HT-29 (cell line): ENCODE data around the gene TRAM2. TPM values are rescaled to one million over a fixed set of nuclear protein-coding genes. Genes with fewer than 3 reads are reported as not detected.

ENCODE experiments used
- DNase-seq: peaks from one replicate; pipeline ENCODE4 v3.0.0-alpha.2; 2015; ENCODE audit warnings: low spot score
- total RNA-seq: library from RNA; depleted of rRNA; stranded (reverse); fragments of >200 nt; shearing (Covaris generic); gene quantifications from 2 replicates; pipeline ENCODE4 v1.2.3, GENCODE V29; 2014

Gene TRAM2
- total RNA-seq, 1 experiment from 2014 or later: 4.1 TPM

DNA sequence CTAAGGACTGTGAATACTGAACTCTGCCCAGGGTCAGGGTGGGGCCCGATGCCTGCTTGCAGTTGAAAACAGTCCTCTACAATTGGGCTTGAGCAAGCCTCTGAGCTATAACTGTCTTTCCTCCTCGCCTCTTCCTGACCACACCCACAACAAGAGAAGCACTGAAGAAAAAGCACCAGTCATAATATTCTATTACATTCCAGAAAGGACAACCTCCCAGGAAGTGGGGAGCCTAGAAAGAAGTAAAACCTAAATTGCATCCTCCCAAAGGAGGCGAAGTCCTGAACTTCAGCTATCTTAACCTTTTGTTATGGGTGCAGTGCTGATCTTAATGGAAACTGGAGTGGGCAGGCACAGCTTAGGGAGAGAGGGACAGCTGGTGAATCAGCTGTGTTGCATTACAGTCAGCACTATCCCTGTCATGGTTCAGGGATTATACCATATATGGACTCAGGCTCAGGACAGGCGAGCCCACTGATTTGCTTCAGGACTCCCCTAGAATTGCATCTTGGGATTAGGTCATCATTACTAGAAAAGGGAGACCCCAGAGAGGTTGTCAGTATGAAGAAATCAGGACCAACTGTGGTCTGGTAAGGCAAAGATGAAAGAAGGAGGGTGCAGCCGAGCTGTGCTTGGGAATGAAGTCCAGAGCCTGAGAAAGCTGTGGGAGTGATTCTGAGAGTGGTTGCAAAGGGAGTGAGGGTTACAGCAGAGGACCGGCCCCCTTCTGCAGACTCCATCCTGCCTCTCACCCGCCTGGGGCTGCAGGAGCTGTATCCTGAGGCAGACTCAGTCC lies 18.3 kb upstream of the TRAM2 start:
- DNase-seq: no peak

DNA sequence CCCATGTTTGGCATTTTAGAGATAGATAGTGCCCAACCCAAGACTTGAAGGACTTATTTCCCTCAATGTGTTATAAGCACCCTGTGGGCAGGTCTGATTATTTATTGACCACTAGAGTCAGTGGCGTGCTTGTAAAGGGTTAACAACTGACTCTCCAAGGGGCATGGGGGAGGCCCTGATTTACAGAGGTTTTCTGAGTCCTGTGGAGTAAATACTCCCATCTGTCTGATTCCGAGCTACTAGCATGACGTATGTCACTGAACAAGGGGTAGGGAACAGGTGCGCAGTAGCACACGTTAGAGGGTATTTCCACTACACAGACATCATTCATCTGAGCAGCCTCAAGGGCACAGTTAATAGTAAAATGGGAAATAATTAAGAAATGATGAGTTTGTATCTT lies 17.4 kb upstream of the TRAM2 start:
- no peak for DNase-seq

DNA sequence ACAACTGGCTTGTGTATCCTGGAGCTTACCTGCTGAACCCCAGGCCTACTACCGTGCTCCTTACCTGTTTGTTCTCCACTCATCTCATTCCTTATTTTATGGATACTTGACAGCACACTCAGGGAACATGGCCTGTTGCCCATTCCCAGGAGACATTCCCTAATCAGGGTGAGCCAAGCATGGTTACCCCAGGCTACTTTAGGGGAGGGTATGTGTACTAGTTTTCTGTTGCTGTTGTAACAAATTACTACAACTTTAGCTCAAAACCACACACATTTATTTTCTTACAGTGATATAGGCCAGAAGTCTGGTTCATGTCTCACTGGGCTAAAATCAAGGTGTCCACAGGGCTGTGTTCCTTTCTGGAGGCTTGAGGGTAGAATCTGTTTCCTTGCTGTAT lies 15.0 kb upstream of the TRAM2 start:
- no peak for DNase-seq

DNA sequence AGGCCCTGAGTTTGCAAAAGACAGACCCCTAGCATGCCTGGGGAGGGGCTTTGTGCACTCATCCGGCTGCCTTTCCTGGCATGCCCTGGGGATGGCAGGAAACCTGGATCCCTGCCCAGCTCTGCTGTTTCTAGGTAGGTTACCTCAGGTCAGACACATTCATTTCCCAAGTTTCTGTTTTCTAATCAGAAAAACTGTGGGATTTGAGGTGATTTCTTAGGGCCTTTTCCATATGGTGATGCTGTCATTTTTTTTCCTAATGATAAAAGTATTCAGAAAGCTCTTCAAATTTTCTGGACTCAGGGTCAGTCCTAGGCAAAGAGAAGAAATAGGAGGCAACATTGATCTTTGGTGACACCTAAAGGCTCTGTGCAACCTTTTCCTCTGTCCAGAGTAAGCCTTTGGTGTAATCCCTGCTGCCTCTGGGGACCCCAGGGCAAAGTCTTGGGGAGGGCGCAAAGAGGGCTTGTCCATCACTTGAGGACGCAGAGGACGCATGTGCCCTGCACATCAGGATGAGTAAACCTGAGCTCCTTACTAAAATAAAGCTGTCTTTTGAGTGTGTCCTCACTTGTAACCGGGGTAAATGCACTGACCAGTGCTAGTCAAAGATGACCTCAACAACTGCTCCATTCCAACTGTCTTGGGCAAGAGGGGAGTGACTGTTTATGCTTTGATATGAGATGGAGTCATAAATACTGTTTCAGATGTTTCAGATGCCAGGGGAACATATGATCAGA lies 13.5 kb upstream of the TRAM2 start:
- peak; percentile 36 for DNase-seq

DNA sequence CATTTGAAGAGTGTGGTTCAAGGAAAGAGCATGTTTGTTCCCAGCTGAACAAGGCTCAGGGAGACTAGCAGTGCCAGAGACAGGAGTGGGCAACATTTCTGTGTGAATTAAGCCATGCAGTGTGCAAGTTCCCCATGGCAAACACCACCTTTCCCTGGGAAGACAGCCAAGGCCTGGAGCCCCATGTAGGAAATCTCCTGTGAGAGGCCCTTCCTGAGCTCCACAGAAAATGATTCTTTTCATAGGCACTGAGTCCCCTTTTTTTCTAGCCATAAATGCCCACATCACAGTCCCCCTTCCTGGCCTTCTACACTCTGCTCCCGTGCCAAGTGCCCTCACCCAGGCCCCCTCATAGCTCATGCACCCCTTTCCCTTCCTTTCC lies 11.8 kb upstream of the TRAM2 start:
- no peak for DNase-seq

DNA sequence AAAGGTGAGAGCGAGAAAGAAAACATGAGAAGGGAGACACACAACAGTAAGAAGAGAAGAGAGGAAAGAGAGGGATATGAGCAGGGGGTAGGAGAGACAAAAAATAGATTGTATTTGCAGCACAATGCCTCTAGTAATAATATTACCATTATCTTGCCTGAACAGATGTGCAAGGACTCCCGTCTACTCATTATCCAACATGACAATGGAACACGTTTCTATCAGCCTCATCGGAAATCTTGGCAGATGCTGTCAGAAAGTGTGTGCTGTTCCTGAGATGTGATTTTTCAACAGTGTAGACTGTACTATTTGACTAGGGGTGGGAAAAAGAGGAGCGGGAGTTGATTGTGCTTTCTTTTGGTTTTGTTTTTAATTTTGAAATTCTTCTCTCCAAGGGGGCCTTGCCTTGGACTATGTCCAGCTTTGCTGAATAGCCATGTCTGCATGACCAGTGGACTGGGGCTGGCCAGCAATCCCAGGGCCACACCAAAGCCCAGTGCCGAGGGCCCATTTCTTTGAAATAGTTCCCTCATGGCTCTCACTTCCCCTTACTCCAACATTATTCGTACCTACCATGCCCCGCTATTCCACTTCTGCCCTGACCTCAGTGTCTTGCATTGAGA lies 11.3 kb upstream of the TRAM2 start:
- no peak for DNase-seq

DNA sequence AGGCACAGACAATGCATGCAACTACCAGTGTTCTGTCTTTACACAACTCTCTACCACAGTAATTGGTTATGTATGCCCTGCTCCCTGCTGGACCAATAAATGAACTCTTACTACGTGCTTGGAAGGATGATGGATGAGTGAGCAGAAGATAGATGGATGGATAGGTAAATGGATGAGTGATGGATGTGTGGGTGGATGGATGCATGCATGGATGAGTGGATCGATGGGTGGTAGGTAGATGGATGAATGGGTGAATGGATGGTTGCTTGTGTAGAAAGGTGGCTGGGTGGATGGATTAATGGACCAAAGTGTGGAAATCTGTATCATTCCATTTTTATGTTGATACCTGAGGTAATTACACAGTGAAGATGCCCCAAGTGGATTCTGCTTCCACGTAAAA lies 10.1 kb upstream of the TRAM2 start:
- DNase-seq: no peak

DNA sequence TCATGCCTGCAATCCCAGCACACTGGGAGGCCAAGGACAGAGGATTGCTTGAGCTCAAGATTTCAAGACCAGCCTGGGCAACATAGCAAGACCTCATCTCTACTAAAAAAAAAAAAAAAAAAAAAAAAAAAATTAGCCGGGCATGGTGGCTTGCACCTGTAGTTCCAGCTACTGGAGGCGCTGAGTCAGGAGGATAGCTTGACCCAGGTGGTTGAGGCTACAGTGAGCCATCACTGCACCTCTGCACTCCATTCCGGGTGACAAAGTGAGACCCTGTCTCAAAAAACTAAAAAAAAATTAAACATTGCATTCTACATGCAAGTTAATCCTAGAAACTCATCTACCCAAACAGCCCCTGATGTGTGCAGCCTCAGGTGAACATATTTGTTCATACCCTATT lies 7.3 kb upstream of the TRAM2 start:
- DNase-seq: no peak

DNA sequence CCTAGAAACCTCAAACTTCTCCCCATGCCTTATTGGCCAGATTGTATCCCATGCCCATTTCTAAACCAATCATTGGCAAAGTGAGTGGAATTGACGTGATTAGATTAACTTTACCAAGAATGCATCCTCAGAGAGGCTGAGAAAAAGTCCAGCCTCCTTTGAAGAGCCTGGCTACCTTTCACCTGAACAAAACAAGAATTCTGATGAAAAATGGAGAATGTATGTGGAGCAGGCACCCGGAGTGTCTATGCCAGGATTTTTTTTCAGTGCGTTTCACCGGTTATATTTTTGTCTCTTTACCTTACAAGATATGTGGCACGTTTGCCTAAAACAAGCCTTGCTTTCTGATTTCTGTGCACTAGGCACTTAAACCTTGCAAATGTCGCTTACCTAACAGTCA lies 6.1 kb upstream of the TRAM2 start:
- DNase-seq: no peak

DNA sequence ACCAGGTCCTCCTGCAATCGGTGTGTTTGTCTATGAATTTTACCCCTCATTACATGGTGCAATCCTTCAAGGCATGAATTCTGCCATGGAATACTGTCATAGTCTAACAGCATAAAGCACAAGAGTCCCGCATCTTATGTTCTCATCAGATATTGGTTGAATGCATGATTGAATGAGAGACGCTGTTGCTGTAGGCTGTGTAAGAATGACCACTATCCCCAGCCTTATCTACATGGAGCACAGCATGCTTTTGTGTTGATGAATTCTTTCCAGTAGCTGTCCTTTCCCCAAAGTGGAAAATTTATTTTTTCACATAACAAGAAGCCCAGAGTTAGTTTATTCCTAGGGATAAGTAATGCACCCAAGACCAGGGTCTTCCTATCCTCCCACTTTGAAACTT lies 5.6 kb upstream of the TRAM2 start:
- no peak for DNase-seq

DNA sequence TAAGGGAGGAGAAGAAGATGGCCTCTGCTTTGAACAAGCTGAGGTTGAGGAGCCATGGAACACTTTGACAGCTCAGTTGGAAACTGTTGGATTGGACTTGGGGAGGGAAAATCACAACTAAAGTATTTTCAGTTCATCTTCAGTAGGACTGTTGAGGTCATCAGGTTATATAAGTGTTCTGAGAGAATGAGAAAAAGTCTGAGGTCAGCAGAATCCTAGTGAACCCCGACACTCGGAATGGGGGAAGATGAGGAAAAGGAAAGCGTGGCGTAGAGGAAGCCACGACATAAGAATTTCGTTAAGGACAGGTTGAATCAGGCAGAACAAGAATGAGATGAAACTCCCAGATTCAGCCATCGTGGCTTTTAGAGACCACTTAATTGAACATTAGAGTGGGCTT lies 4.0 kb upstream of the TRAM2 start:
- no peak for DNase-seq

DNA sequence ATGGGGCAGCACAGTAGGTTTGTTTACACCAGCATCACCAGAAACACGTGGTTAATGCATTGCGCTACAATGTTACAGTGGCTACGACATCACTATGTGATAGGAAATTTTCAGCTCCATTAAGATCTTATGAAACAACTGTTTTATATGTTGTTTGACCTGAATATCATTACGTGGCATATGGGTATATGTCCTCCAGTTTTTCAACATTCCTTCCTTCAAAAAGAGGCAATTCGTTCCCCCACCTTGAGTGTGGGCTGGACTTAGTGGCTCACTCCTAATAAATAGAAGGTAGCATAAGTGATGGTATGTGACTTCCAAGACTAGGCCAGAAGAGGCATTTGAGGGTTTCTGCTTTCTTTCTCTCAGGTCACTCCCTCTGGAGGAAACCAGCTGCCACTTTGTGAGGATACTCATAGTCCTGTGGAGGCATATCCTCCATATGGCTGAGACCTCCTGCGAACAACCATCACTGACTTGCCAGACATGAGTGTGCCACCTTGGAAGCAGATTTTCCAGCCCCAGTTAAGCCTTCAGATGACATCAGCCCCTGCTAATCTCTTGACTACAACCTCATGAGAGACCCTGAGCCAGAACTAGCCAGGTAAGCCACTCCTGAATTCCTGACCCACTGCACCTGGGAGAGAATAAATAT lies 2.3 kb upstream of the TRAM2 start:
- no peak for DNase-seq

DNA sequence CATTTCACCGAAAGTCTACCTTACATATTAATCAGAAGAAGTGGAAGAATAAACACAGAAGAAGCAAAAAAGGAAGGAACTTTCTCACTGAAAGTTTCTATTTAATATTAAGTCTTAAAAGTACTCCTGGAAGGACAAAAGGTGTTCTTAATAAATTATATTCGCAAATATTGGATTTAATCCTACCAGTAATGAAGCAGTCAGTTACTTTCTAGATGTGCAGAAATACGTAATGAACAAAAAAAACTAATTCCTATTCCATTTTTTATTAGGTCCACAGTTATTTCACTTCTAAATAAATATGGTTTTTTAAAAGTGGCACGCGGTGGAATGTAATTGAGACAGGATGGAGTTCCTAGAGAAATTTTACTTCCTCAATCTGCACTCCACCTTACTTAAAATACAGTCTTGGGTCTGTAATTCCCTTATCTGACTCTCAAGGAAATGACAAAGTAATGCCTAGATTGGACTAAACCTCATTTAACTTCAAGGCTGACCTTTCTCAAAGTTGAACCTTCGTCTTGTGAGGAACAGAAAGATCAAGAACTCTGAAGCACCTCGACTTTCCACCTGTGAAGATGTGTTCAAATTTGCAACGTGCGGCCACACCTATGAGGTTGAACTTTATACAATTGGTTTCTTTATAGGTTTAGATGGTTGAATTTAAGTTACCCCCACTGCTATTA lies 1.1 kb upstream of the TRAM2 start:
- DNase-seq: peak; percentile 31

DNA sequence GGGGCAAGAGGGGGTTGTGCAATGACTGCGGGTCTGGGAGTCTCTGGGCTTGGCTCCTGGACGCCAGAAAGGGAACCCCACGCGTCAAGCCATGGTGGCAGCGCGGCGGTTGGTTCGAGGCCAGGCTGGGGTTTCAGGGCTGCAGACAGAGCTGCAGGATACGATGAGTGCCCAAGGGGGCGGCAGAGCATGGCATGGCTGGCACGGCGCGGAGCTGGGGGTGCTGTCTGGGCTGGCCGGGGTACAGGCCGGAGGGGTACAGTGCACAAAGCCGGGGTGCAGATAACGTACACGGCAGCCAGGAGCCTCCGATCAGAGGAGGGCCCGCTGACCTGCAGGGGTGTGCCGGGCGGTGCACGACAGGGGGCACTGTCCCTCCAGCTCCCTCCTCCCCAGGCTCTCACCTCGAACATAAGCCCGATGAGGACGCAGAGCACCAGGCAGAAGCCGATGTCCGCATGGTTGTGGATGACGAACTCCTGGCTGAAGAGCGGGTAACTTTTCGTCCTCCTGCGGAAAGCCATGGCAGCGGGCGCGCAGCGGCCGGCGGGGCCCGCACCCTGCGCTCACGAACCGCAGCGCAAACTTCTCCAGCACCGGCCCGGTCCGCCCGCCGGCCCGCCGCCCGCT lies 353 bp downstream of the TRAM2 start:
- peak; percentile 74 for DNase-seq

DNA sequence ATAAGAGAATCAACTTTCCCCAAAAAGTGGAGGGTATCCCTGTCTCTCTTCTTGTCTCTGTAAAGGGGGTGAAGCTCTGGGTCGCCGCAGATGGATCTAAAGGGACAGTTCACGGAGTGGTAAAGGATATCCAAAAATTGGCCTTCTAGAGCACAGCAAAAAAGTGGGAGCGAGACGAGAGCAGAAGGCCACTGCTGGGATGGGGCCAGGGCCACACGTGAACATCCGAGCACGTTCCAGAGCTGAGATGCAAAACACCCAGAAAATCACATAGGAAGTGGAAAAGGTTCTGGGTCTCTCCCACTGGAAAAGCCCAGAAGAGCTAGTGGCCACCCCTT lies 837 bp downstream of the TRAM2 start:
- no peak for DNase-seq

DNA sequence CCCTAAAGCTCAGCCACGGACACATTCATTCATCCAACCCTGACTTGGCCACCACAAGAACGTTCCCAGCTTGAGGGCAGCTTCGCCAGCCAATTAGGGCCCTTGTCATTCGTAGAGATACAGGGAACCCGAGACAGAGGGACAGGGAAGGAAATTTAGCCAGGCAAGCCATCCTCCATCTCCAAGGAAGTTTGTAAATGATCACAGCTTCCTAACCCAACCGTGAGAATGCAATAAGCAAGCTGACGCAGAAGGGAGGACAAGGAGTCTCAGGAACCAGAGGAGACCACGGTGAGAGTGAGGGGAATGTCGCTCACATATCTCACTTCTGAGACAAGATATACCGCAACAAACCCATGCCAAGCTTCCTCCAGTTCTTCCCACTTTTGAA lies 1.4 kb downstream of the TRAM2 start:
- no peak for DNase-seq

DNA sequence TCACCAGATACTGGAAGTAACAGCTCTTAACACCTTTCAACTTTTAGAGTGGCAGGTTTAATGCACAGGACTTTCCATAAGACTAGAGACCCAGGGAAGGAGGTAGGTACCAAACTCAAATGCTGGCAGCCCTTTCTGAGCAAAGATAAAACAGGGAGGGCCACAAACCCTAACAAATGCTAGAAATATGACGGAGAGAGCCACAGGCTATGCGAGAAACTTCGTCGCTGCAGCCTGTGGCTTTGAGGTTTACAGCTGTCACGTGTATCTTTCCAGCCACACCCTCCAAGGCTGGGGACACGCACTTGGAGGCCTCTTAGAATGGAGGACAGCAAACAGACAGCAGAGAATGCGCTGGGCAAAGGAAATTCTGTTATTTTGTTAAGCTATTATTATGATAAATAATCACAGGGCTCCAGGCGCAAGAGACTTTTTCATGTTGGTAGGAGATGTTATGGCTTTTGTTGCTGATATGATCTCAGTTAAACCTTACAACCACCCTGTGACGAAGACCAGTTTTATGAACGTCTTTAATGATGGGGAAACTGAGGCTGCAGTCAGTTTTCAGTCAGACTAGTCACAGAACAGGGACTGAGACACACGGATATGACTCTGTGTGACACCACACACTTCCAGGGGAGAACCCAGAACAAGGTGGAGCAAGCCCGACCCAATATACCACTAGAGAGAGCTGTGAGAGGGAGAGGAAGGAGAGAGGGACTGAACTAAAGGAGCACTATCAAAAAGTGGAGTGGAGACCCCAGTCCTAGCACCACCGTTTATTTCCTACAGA lies 2.0 kb downstream of the TRAM2 start:
- DNase-seq: no peak

DNA sequence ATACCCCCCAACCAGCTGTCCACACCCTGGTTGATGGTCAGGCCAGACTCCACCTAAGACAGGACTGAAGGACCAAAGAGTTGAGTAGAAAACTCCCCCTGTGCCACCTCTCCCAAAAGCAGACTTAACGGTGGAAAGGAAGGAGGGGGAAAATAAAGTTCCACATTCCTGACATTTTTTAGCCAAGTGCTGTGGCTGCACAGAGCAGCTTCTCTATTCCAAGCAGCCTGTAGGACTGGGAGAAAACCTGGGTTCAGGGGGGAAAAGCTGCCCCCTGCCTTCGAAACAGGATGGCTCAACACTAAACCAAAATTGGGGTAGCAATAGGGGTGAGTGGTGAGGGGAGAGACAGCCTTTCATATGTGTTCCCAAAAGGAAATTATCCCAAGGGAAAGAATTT lies 3.6 kb downstream of the TRAM2 start:
- no peak for DNase-seq

DNA sequence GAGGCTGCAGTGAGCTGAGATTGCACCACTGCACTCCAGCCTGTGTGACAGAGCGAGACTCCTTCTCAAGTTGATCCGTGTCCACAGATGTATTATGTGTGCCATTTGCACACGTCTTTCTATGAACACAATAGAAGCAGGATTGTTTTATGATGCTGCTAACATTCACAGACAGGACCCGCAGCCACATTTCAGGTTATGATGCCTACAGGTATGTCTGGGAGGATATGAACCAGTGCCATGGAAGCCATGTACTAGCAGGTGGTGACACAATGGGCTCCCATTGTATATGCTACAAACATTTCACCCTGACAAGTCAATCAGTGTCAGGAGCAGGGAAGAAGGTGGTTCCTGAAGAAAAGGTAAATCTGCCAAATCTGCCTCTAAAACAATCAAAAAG lies 4.3 kb downstream of the TRAM2 start:
- no peak for DNase-seq

DNA sequence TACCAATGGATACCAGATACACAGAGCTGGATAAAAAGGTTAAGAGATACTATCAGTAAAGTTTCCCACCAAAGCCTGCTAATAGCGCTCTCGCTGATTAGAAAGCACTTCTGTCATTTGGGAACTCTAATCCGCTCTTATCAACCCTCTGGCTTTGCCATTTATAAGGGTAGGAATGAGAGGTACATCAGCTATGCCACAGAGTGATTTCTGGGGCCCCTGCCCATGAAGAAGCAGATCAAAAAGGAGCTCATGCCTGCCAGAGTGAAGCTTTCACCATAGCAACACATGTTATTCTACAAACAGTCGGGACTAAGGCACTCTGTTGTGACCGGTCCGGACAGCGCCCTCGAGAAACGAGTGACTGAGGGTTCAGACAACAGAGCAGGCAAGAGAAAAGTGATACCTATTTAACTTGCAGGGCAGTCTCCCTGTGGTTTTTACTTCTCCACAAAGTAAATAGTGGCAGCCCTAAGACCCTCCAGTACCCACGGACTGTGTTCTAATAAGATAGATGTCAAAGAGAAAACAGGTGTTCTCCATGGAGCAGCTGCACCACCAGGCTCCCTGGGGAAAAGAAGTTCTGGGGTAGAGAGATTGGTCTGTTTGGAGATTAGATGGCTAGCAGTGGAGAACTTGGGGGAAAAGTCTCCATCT lies 5.6 kb downstream of the TRAM2 start:
- no peak for DNase-seq
